HEK293 (cell line): ENCODE measurements around the gene NFATC1.

Experiments used
- ATF2 ChIP-seq: fragments of 450-650 bp; formaldehyde crosslinking; IDR thresholded peaks from 2 replicates; pipeline ENCODE4 v1.5.1; 2016; ENCODE audit warnings: missing biosample characterization, missing genetic modification characterization, low read depth
- CTCF ChIP-seq: fragments of 450-650 bp; formaldehyde crosslinking; IDR thresholded peaks from 2 replicates; pipeline ENCODE4 v1.5.1; 2016; ENCODE audit warnings: missing biosample characterization, missing genetic modification characterization
- KLF16 ChIP-seq: fragments of 450-650 bp; formaldehyde crosslinking; IDR thresholded peaks from 2 replicates; pipeline ENCODE4 v1.5.1; 2017; ENCODE audit warnings: missing biosample characterization, missing genetic modification characterization
- MYNN ChIP-seq: fragments of 450-650 bp; formaldehyde crosslinking; IDR thresholded peaks from 2 replicates; pipeline ENCODE4 v1.5.1; 2016; ENCODE audit warnings: missing biosample characterization, missing genetic modification characterization, borderline replicate concordance
- PRDM4 ChIP-seq: fragments of 450-650 bp; formaldehyde crosslinking; IDR thresholded peaks from 2 replicates; pipeline ENCODE4 v1.5.1; 2017; ENCODE audit warnings: missing biosample characterization, missing genetic modification characterization
- YY1 ChIP-seq: fragments of 450-650 bp; formaldehyde crosslinking; IDR thresholded peaks from 2 replicates; pipeline ENCODE4 v1.5.1; 2018; ENCODE audit warnings: missing biosample characterization, missing genetic modification characterization
- ZBTB8A ChIP-seq: fragments of 450-650 bp; formaldehyde crosslinking; IDR thresholded peaks from 2 replicates; pipeline ENCODE4 v1.5.1; 2016; ENCODE audit warnings: missing biosample characterization, missing genetic modification characterization
- ZNF169 ChIP-seq: fragments of 450-650 bp; formaldehyde crosslinking; IDR thresholded peaks from 2 replicates; pipeline ENCODE4 v1.5.1; 2016; ENCODE audit warnings: missing biosample characterization, missing genetic modification characterization
- ZNF174 ChIP-seq: fragments of 450-650 bp; formaldehyde crosslinking; IDR thresholded peaks from 2 replicates; pipeline ENCODE4 v1.5.0; 2017; ENCODE audit warnings: missing biosample characterization, mild to moderate bottlenecking, missing genetic modification characterization
- ZNF335 ChIP-seq: fragments of 450-650 bp; formaldehyde crosslinking; conservative IDR thresholded peaks from 2 replicates; pipeline ENCODE4 v1.5.1; 2016; ENCODE audit warnings: missing biosample characterization, missing genetic modification characterization
- ZNF76 ChIP-seq: fragments of 450-650 bp; formaldehyde crosslinking; IDR thresholded peaks from 2 replicates; pipeline ENCODE4; 2016; ENCODE audit warnings: low read depth, missing biosample characterization, missing genetic modification characterization, borderline replicate concordance
- ZNF768 ChIP-seq: fragments of 450-650 bp; formaldehyde crosslinking; IDR thresholded peaks from 2 replicates; pipeline ENCODE4 v1.5.1; 2018; ENCODE audit warnings: missing biosample characterization, mild to moderate bottlenecking, missing genetic modification characterization

- TF ChIP-seq ZNF169 (tag by site-specific recombination) (no peak), ZNF76 (tag by site-specific recombination) (no peak), ATF2 (tag by site-specific recombination) (no peak), ZBTB8A (tag by site-specific recombination) (no peak), KLF16 (tag by site-specific recombination) (no peak), MYNN (no peak), CTCF (tag by site-specific recombination) (no peak), YY1 (no peak), PRDM4 (tag by site-specific recombination) (no peak), ZNF768 (tag by site-specific recombination) (no peak), ZNF174 (tag by site-specific recombination) (no peak), ZNF335 (tag by site-specific recombination) (no peak)
Measured at GRCh38 chr18:79457652-79458051, 61.9 kb downstream of the NFATC1 start.
